ENCODE results near the gene BPGM. TPM values are rescaled to one million over a fixed set of nuclear protein-coding genes. Genes with fewer than 3 reads are reported as not detected.
"Not testable (repeated sequence)": the region's sequence is repeated elsewhere in the genome, so short reads cannot be mapped to it uniquely, and the experiment has no call there.

The BPGM gene
- total RNA-seq, 1 experiment from 2014 or later = 9.4 TPM

DNA sequence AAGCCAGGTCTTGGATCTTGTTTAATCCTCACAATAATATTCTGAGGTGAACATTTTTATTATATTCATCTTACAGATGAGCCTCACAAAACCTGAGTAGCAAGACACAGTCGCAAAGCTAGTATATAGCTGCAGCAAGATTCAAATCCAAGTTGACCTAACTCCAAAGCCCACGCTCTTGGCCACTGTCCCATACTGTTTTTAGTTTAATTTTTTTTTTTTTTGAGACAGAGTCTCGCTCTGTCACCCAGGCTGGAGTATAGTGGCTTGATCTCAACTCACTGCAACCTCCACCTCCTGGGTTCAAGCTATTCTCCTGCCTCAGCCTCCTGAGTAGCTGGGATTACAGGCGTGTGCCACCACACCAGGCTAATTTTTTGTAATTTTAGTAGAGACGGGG is 42.9 kb downstream of the BPGM start:
- in situ Hi-C loops (cut with HindIII; ENCODE audit: low pct_unique_long_range_greater_than_20kb, low sequenced_read_pairs); DNase-seq (ENCODE audit: low read depth): not testable (repeated sequence)

DNA sequence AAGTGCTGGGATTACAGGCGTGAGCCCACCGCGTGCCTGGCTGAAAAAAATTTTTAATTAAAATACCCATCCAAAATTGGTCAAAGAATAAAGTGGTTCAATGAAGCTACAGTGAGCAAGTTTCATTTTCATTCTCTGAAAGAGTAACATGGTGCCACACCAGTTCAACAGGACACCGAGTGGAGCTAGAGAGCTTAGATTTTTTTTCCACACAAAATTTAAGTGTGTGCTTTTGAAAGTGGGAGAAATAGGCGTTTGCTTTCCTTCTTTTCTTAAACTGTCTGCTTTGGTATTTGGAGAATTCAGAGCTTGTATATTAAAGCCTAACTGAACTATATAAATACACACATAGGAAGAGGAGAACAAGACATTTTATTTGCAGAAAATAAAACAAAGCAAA is 43.4 kb downstream of the BPGM start:
- DNase-seq (ENCODE audit: low read depth) = no peak

DNA sequence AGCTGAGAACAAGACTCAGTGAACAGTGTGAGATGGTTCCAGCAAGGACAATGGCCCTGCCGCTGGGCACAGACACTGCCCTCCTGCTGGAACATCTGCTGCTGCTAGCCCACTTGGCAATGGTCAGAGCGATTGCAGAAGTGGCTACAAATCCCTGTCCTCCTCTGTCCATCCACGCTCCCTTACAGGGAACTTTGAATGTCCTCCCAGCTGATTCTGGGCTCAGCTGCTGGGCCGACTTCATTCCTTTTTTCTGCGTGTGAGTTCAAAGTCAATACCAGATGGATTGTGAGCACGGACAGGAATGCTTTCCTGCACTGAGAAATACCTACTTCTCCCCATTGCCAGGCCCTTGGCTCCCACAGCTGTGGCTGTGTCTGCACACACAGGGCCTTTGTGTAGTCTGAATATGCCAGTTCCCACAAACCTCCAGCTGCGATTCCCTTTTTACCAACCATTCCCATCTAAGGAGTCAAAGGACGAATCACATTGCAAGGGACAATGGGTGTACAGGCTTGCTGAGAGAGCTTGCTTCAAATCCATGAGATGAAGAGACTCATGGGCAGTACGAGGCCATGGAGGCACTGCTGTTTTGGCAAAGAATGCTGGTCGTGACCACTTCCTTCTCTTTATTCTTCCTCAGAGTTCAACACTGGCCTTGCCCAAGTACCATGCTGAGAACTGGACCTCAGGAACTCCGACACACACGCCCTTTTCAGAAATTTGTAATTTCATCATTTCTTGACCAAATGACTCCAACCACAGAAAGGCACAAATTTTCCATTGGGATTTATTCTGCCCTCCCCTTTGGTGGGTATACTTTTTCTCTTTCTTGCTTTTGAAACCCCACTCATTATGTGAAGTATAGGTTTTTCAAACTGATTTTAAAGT is 44.2 kb downstream of the BPGM start:
- no peak for DNase-seq (ENCODE audit: low read depth)
- in situ Hi-C loops (cut with HindIII; ENCODE audit: low pct_unique_long_range_greater_than_20kb, low sequenced_read_pairs) = no loop called here

More for the DNA sequence above, 43.4 kb downstream of the BPGM start:
- in situ Hi-C loops (cut with HindIII; ENCODE audit: low pct_unique_long_range_greater_than_20kb, low sequenced_read_pairs) = no loop called here

DNA sequence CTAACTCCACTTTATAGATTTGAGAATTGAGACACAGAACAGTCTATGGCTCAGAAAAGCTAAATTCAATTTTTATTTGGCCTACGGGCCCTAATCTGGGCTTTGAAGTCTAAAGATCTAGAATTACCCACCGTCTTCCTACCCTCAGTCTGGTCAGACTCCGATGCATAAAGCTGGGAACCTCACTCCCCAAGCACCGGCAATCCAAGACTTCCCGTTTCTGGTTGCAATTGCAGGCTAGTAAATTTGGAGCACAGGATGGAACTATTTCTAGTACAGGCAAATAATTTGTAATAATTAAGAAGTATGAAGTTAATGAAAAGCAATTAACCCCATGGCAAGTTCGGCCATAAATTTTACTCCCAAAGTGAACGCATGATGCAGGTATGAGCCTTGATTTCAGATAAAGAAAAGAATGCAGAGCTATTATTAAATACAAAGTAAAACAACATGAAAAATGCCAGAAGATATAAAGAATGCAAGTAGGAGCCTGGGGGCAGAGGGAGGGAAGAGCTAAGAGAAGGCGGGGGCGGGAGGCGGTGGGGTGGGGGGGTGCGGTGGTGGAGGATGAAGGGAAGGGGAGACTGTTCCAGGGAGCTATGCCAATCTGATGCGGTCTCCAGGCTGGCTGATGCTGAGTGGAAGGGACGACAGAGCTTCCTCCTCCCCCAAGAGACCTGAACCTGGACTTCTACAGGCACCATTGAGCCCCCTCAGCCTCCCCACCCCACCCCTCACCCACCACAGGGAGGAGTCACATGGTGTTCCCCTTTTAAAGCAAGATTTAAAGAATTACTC is 45.1 kb downstream of the BPGM start:
- in situ Hi-C loops (cut with HindIII; ENCODE audit: low pct_unique_long_range_greater_than_20kb, low sequenced_read_pairs) = no loop called here
- no peak for DNase-seq (ENCODE audit: low read depth)

DNA sequence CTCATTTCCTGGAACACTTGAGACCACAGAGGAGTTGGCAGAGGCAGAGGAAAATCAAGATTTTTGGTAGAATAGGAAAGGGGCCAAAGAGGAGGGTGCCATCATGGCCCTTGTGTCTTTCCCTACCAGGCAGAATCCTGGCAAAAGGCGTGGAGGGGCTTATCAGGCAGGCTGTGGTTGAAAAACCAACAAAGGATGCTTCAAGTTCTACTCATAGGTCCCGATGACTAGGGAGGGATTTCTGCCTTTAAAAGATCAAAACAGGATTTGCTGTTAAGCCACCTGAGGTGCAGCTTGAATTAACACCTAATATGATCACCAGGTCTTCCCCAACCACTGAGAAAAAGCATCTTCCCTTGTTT is 45.7 kb downstream of the BPGM start:
- in situ Hi-C loops (cut with HindIII; ENCODE audit: low pct_unique_long_range_greater_than_20kb, low sequenced_read_pairs) = no loop called here
- no peak for DNase-seq (ENCODE audit: low read depth)

DNA sequence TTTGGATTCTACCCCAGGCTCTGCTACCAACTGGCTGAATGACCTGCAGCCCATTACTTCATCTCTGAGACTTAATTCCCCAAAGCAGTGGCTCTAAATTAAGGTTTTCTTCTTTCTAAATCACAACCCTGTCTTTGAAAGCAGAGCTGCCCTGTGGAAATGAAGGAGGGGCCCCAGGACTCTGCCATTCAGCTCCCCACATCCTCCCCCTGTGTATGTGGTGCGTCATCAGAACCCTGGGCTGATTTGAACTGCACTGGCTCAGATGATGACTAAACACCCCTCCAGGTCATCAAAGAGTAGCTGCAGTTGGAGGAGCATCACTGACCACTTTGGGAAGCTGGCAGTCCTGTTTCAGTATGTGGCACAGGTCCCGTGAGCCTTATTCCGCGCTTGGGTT is 46.6 kb downstream of the BPGM start:
- DNase-seq (ENCODE audit: low read depth) = no peak
- in situ Hi-C loops (cut with HindIII; ENCODE audit: low pct_unique_long_range_greater_than_20kb, low sequenced_read_pairs) = no loop called here

DNA sequence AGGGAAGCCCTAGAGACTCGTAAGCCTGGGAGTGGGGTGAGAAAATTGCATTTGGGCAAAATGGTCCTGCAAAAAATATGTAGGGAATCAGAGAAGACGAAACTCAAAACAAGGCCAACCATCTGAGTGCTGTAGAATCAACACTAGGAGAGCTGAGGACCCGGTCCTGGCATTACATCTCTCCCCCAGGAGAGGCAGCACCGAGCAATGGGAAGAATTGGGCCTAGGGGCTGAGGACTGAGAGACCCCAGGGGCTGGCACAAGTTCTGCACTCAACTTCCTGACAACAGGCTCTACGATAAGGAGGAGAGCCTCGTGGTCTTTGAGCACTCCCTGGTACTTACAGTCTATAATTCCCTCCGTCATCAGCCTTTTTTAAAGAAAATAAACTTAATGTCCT is 47.6 kb downstream of the BPGM start:
- in situ Hi-C loops (cut with HindIII; ENCODE audit: low pct_unique_long_range_greater_than_20kb, low sequenced_read_pairs) = no loop called here
- DNase-seq (ENCODE audit: low read depth) = no peak

DNA sequence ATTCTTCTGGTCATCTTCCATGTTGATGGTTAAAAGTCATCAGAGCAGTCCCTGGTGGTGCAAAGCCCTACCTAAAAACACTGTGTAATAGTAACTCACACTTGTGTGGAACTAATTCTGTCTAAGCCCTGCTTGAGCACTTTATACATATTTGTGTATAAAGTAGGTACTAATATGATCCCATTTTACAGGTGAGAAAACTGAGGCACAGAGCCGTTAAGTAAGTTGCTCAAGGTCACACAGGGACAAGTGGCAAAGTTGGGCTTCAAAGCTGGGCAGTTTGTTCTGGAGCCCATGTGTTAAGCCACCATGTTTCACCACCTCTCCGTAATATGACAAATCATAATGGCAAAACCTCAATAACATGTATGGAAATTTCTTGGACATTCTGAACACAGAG is 48.1 kb downstream of the BPGM start:
- in situ Hi-C loops (cut with HindIII; ENCODE audit: low pct_unique_long_range_greater_than_20kb, low sequenced_read_pairs) = no loop called here
- no peak for DNase-seq (ENCODE audit: low read depth)

DNA sequence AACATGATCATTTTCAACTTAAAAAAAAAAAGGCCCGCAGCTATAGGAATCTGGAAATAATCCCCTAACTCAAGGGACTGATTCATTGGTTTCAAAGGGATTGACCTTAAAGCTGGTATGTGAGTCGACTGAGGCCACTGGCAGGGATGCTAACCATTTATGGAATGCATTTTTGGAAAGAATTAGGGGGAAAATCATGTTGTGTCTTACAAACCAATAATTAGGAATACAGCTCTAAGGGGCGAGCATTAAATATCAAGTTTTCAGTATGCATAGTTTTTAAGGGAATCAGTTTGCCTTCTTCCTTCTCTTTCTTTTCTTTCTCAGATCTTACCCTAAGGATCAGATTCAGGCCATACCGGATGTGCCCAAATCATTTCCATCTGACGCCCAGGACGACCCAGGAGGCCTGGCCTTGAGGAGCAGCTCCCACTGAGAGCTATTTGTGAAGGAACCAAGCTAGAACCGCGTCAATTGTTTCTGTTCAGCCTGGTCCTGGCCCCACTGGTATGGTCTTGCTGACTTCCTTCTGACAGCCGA is 48.7 kb downstream of the BPGM start:
- no peak for DNase-seq (ENCODE audit: low read depth)
- in situ Hi-C loops (cut with HindIII; ENCODE audit: low pct_unique_long_range_greater_than_20kb, low sequenced_read_pairs) = no loop called here

DNA sequence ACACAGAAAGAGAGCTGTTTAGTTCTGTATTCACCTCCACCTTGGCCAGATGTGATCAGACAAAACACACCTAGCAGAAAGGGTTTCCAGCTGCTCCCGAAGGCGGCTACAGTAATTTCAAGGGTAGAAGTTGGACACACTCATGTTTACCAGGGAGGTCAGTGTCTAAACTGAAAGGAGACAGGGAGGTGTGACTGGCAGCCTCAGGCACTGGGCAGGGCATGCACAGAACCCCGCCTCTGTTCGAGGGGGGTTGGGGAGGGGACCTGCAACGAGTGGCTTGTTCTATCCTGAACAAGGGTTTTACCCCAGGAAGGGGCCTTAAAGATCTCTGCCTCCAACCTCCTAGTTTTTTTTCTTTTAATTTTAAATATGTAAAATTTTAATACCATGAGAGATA is 49.6 kb downstream of the BPGM start:
- DNase-seq (ENCODE audit: low read depth) = no peak
- in situ Hi-C loops (cut with HindIII; ENCODE audit: low pct_unique_long_range_greater_than_20kb, low sequenced_read_pairs) = no loop called here

DNA sequence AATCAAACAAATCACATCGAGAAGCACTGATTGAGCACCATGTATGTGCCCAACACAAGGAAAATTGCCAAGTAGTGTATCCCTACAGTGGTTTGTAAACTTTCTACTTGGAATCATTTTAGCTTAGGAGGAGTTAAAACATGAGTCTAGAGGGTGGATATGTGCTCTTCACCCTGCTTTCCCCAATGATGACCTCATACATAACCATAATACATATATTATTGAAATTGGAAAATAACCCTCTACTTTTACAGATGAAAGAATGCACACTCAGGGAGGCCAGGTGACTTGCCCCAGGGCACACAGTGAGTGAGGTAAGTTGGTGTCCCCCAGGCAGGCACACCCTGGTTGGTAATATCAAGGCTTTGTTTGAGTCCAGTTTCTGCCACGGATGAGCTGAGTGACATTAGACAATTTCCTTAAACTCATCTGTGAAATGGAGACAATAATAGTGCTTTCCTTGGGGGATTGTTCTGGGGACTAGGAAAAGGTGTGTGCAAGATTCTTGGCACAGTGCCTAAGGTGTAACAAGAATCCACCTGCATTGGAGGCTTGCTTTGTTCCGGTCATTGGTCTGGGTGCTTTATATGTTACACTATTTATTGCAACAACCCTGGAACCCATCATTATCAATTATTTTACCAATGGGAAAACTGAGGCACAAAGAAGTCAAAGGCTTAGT is 50.7 kb downstream of the BPGM start:
- DNase-seq (ENCODE audit: low read depth) = no peak
- in situ Hi-C loops (cut with HindIII; ENCODE audit: low pct_unique_long_range_greater_than_20kb, low sequenced_read_pairs) = no loop called here

DNA sequence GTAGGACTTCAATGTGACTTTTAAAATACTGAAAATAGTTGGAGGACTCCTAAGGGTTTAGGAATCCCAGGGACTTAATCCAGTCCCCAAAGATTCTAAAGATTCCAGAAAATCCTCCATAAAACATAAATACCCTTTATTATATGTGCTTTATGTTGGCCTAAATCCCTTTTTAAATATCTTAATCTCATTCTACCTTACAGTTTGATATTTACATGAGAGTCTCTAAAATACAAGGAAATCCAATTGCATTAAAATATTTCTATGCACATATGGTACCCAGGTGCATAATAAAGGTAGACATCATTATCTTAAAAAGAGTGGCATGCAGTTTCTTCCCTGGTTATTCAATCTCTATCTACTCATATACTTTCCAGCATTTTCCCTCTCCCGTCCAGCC is 51.8 kb downstream of the BPGM start:
- no peak for DNase-seq (ENCODE audit: low read depth)
- in situ Hi-C loops (cut with HindIII; ENCODE audit: low pct_unique_long_range_greater_than_20kb, low sequenced_read_pairs) = no loop called here

DNA sequence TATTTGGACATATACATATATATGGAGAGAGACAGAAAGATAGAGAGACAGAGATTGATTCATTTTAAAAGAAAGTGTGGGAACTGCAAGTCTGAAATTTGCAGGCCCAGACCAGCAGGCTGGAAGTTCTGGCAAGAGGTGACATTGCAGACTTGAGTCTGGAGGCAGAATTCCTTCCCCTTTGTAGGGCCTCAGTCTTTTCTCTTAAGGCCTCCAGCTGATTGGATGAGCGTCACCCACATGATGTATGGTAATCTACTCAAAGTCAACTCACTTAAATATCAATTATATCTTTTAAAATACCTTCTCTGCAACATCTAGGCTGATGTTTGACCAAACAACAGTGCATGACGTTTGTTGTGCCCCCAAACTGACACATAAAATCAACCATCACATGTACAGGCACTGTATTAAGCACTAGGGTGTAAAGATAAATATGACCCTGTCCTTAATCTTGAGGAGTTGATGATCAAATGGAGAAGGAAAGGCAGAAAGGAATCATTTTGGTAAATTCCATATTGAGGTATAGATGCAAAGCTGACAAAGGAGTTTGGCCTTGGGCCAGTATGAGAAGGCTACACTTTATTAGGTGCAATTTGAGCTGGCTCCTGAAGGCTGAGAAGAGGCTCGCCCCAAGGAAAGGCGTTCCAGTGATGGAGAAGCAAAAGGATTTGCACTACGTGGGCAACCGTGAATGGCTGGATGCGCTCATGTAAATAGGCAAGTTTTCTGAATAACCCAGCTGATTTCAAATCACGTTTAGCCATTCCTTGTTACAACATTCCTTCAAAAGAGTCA is 52.6 kb downstream of the BPGM start:
- in situ Hi-C loops (cut with HindIII; ENCODE audit: low pct_unique_long_range_greater_than_20kb, low sequenced_read_pairs) = no loop called here
- DNase-seq (ENCODE audit: low read depth) = no peak

DNA sequence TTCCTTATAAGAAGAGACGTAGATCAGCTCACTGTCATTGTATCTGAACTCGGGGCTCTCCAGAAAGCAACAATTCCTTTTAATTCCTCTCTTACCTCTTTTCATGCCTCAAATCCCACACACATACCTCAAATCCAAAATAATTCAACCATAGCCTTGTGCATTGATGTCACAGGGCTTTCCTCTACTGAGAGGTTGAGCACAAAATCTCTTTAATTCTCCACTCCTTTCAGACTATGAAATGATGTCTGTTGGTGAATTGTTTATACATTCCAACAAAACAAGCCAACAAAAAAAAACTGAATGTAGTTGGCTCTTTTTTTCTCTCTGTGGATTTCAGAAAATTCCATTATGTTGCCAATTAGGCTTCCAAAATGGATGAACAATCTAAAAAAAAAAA is 53.2 kb downstream of the BPGM start:
- no peak for DNase-seq (ENCODE audit: low read depth)
- in situ Hi-C loops (cut with HindIII; ENCODE audit: low pct_unique_long_range_greater_than_20kb, low sequenced_read_pairs) = no loop called here

DNA sequence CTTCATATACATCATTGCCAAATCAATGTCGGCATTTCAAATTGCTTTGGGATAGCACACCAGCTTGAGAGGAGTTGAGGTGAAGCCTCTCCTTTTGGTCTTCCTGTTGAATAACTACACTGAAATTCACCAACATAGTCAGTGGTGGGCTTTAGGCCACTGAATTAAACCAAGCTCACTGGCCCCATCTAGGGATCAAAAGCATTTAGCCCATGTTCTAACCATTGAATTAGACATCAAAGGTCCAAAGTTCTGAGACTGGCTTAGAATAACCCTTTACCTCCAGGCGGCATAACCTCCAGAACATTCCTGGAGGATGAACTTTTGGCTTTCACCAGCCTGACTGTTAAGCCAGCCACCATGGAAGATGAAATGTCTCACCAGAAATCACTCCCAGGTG is 54.6 kb downstream of the BPGM start:
- DNase-seq (ENCODE audit: low read depth) = no peak
- in situ Hi-C loops (cut with HindIII; ENCODE audit: low pct_unique_long_range_greater_than_20kb, low sequenced_read_pairs) = no loop called here

DNA sequence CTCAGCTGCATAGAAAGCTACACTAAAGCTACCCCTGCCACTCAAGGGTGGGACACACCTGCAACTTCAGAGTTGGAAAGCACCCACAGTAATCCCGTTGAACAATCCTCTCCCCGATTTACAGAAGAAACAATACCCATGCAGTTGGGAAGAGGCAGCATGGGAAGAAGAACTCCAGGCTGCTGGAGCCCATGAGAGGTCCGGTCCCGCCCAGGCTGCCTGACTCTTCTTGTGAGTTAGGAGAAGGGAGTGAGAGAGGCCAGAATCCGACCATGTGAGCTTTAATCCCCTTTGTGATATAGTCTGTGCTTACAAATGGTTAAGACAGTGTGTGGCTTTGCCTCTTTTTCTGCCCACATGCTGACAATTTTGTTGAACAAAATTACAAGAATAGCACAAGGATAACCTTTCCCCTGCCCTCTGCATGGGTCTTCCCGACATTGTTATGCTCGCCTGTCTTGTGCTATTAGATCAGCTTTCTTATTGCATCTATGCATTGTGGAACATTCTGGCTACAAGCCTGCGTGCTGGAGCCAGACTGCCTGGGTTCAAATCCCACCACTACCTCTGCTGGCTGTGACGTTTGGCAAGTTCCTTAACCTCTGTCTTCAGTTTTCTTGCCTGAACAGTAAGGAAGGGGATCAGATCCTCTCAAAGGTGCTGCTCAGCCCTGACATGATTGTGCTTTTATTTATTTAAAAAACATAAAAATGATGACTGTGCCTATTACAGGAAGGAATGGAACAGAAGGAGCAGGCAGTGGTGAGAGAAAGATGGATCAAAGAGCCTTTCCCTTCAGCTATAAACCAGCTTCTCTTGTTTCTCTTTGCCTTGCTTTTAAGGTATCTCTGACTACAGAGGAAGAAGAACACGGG is 56.0 kb downstream of the BPGM start:
- no peak for DNase-seq (ENCODE audit: low read depth)
- in situ Hi-C loops (cut with HindIII; ENCODE audit: low pct_unique_long_range_greater_than_20kb, low sequenced_read_pairs) = no loop called here

DNA sequence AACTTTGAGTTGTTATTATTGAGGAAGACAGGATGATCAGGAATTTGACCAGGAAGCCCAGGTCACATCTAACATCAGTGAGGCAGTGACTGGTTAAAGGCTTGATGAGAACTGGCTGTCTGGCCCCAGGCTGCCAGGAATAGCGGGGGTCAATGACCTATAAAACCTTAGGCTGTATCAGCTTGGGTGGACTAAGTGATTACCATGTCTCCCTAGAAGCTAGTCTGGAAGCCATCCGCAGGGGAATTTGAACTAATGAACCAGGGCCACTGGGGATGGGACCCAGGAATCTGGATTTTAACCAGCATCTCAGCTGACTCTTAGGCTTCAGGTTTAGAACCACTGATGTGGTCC is 56.6 kb downstream of the BPGM start:
- no peak for DNase-seq (ENCODE audit: low read depth)
- in situ Hi-C loops (cut with HindIII; ENCODE audit: low pct_unique_long_range_greater_than_20kb, low sequenced_read_pairs) = no loop called here
